ENCODE measurements around the gene ESPN. TPM values are rescaled to one million over a fixed set of nuclear protein-coding genes. Genes with fewer than 3 reads are reported as not detected.

ESPN gene
- total and polyA plus RNA-seq, 2 of the 8 experiments (the other 6 are each of a cell fraction or from before 2014, with no cell fraction given), result 5.2 to 16.3 TPM

- TF ChIP-seq RAD21 (IDR thresholded peaks at IDR 0.05 in 1 of 2, conservative IDR thresholded peaks at IDR 0.05 in 1 of 2; ENCODE audit: low read depth in 2 of 2, low read length in 2 of 2), result no peak
- TF ChIP-seq POLR2AphosphoS5 (IDR thresholded peaks at IDR 0.05; ENCODE audit: low read depth, low read length), result no peak
- TF ChIP-seq ATF3 (IDR thresholded peaks at IDR 0.05; ENCODE audit: insufficient read depth, low read depth, low read length), result no peak
- TF ChIP-seq USF2 (IDR thresholded peaks at IDR 0.05; ENCODE audit: low read length), result no peak
- no peak for TF ChIP-seq NANOG (IDR thresholded peaks at IDR 0.05; ENCODE audit: insufficient read depth, low read depth, low read length, poor library complexity, severe bottlenecking)
- no peak for TF ChIP-seq SRF (IDR thresholded peaks at IDR 0.05; ENCODE audit: low read depth, low read length)
Measured at GRCh38 chr1:6386371-6386949, 38.1 kb upstream of the ESPN start (continued).

All from H1 (cell line).